Smooth muscle cell (in vitro differentiated cells): Measurements from ENCODE around the gene BOD1. TPM values are rescaled to one million over a fixed set of nuclear protein-coding genes. Genes with fewer than 3 reads are reported as not detected.

Experiments
- DNase-seq: peaks from one replicate; lab custom pipeline; 2025; ENCODE audit not compliant: unreplicated experiment; lab: John Stamatoyannopoulos, UW
- H2AFZ ChIP-seq: fragments of 200-600 bp; sonication (generic); 2 replicates; pipeline ENCODE4 v1.6.0; 2016; ENCODE audit warnings: antibody characterized with exemption, low read depth, mild to moderate bottlenecking
- H3F3A ChIP-seq: fragments of 200-600 bp; sonication (generic); 2 replicates; pipeline ENCODE4 v1.6.0; 2017; ENCODE audit warnings: antibody characterized with exemption, low read depth
- H3K27ac ChIP-seq: fragments of 200-600 bp; sonication (generic); 2 replicates; pipeline ENCODE4 v1.5.1; 2016; ENCODE audit warnings: low read depth, mild to moderate bottlenecking
- H3K27me3 ChIP-seq: fragments of 200-600 bp; sonication (generic); 2 replicates; pipeline ENCODE4 v1.6.1; 2016; ENCODE audit warnings: low read depth, mild to moderate bottlenecking
- H3K36me3 ChIP-seq: fragments of 200-600 bp; sonication (generic); 2 replicates; pipeline ENCODE4 v1.5.1; 2016; ENCODE audit warnings: low read depth
- H3K4me1 ChIP-seq: fragments of 200-600 bp; sonication (generic); 2 replicates; pipeline ENCODE4 v1.5.1; 2016; ENCODE audit warnings: low read depth
- H3K4me2 ChIP-seq: fragments of 200-600 bp; sonication (generic); 2 replicates; pipeline ENCODE4 v1.6.0; 2016; ENCODE audit warnings: mild to moderate bottlenecking
- H3K4me3 ChIP-seq: fragments of 200-600 bp; sonication (generic); 2 replicates; pipeline ENCODE4 v1.5.1; 2016; ENCODE audit warnings: mild to moderate bottlenecking
- H3K79me2 ChIP-seq: fragments of 200-600 bp; sonication (generic); 2 replicates; pipeline ENCODE4 v1.6.0; 2016; ENCODE audit warnings: low read depth, mild to moderate bottlenecking
- H3K9ac ChIP-seq: fragments of 200-600 bp; sonication (generic); 2 replicates; pipeline ENCODE4 v1.6.0; 2016; ENCODE audit warnings: low read depth
- H3K9me3 ChIP-seq: fragments of 200-600 bp; sonication (generic); replicated peaks from 2 replicates; pipeline ENCODE4 v1.5.1; 2016; ENCODE audit warnings: low read depth
- H4K20me1 ChIP-seq: fragments of 200-600 bp; sonication (generic); 2 replicates; pipeline ENCODE4 v1.6.0; 2016; ENCODE audit warnings: low read depth
- CTCF ChIP-seq: fragments of 200-600 bp; sonication (generic); IDR thresholded peaks from 2 replicates; pipeline ENCODE4 v1.5.1; 2017; ENCODE audit warnings: borderline replicate concordance, mild to moderate bottlenecking, antibody characterized with exemption; ENCODE audit not compliant: insufficient read depth, poor library complexity, severe bottlenecking
- WGBS: methylation state at CpG from one replicate; pipeline ENCODE4 v1.1.7; 2016; ENCODE audit warnings: low lambda C conversion rate; 5-methylcytosine and 5-hydroxymethylcytosine counted together
- polyA plus RNA-seq: library from polyadenylated mRNA; unstranded; fragments of >200 nt; fragmentation: Nextera tagmentation; extraction: Ambion mirVana; gene quantifications from 2 replicates; pipeline ENCODE4 v1.2.1, GENCODE V29; 2016
- total RNA-seq: library from RNA; depleted of rRNA; stranded (reverse); fragments of >200 nt; gene quantifications from 2 replicates; pipeline ENCODE4 v1.2.3, GENCODE V29; 2014

Gene BOD1
- total and polyA plus RNA-seq, 2 experiments from 2014 or later, result 56.5 to 58.3 TPM

- Histone ChIP-seq H4K20me1 (no peaks in the 10 kb centered on the region), H3K27me3 (no peaks in the 10 kb centered on the region), H3K4me3 (no peak overlapping the region), H3F3A (no peaks in the 10 kb centered on the region), H3K79me2 (no peaks in the 10 kb centered on the region), H3K4me1 (peaks cover 8% of the 10 kb centered on the region), H3K4me2 (no peak overlapping the region), H3K9ac (no peak overlapping the region), H3K36me3 (no peaks in the 10 kb centered on the region), H3K9me3 (no peaks in the 10 kb centered on the region), H2AFZ (no peak overlapping the region), H3K27ac (no peak overlapping the region)
- DNase-seq, result no peak
- WGBS, result 88% methylated on average over 6 of the region's 6 CpGs
- TF ChIP-seq CTCF, result no peak
These were observed 14.4 kb upstream of the BOD1 start for GRCh38 chr5:173630724-173631365.

DNA sequence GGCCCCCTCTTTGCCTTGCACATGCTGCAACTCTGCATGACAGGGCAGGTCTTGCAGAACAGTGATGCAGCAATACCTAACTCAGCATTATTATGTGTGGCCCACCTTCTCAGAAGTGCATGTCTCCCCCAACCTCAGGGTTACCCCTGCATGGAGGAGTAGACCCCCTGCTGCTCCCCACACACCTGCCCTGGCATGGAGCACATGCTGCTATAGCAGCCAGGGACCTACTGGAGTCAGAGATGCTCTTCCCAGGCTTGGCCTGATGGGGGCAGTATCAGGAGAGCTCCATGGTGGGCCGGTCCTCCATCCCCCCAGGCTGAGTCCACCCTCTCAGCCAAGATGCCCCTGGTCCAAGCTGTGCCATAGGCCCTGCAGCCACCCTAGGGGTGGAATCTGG, 13.2 kb upstream of the BOD1 start:
- H3K9ac ChIP-seq, result no peak overlapping the region
- no peak for DNase-seq
- no peak overlapping the region for H3K27ac ChIP-seq
- no peaks in the 10 kb centered on the region for H3K79me2 ChIP-seq
- no peaks in the 10 kb centered on the region for H3K27me3 ChIP-seq
- TF ChIP-seq CTCF, result peak; percentile 20
- no peaks in the 10 kb centered on the region for H4K20me1 ChIP-seq
- no peaks in the 10 kb centered on the region for H3K9me3 ChIP-seq
- no peaks in the 10 kb centered on the region for H3K36me3 ChIP-seq
- 71% methylated on average over 1 of the region's 1 CpG for WGBS
- no peaks in the 10 kb centered on the region for H3F3A ChIP-seq
- peaks cover 8% of the 10 kb centered on the region for H3K4me1 ChIP-seq
- H2AFZ ChIP-seq, result no peak overlapping the region
- H3K4me2 ChIP-seq, result no peak overlapping the region
- H3K4me3 ChIP-seq, result no peak overlapping the region

- H3K27me3 ChIP-seq, result no peaks in the 10 kb centered on the region
- H2AFZ ChIP-seq, result no peak overlapping the region
- H3K27ac ChIP-seq, result no peak overlapping the region
- 88% methylated on average over 6 of the region's 6 CpGs for WGBS
- H3K79me2 ChIP-seq, result no peaks in the 10 kb centered on the region
- H3K4me2 ChIP-seq, result no peak overlapping the region
- no peaks in the 10 kb centered on the region for H3F3A ChIP-seq
- no peaks in the 10 kb centered on the region for H3K36me3 ChIP-seq
- H3K9ac ChIP-seq, result no peak overlapping the region
- no peak for TF ChIP-seq CTCF
- no peak overlapping the region for H3K4me3 ChIP-seq
- DNase-seq, result no peak
- H3K4me1 ChIP-seq, result peaks cover 8% of the 10 kb centered on the region
- no peaks in the 10 kb centered on the region for H4K20me1 ChIP-seq
- no peaks in the 10 kb centered on the region for H3K9me3 ChIP-seq
These were observed 12.1 kb upstream of the BOD1 start for GRCh38 chr5:173628501-173628900.

DNA sequence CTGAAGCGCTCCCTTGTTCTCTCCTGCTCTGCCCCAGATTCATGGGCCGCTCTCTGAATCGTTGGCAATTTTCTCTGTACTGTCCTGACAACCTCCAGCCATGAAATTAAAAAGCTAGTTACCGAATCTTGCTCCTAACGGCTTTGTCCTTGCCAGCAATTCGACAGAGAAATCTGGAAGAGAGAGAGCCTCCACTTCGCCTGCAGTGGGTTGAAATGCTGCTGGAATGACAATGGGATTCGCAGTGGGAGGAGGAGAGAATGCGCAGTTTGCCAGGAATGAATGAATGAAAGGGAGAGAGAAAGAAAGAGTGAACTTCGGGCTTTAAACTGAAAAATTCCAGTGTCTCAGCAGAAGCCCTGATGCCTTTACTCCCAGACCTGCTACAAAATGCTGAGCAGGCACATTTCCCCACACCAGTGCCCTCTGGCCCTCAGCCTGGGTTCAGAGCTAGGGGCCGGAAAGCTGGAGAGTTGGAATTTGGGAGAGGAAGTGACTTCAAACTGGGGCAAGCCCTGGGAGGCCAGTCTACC, 11.5 kb upstream of the BOD1 start:
- Histone ChIP-seq H3K27me3 (no peaks in the 10 kb centered on the region), H3K4me1 (peaks cover 8% of the 10 kb centered on the region), H3K9me3 (no peaks in the 10 kb centered on the region), H3K4me3 (no peak overlapping the region), H3K27ac (no peak overlapping the region), H3K36me3 (no peaks in the 10 kb centered on the region), H3F3A (no peaks in the 10 kb centered on the region), H3K4me2 (peak overlapping the region; percentile 33), H3K79me2 (no peaks in the 10 kb centered on the region), H3K9ac (no peak overlapping the region), H4K20me1 (no peaks in the 10 kb centered on the region), H2AFZ (peak overlapping the region; percentile 40)
- WGBS, result 49% methylated on average over 11 of the region's 11 CpGs
- no peak for DNase-seq
- TF ChIP-seq CTCF, result no peak
